HCT116 (cell line): ENCODE results near the gene HIPK2. TPM values are rescaled to one million over a fixed set of nuclear protein-coding genes. Genes with fewer than 3 reads are reported as not detected.

Experiments
- ATAC-seq: fragments of 200-7000 bp; cut with Tn5 transposase; 2 replicates; pipeline ENCODE4 v1.9.1; 2020; ENCODE audit warnings: mild to moderate bottlenecking, moderate library complexity
- BruUV-seq: library from RNA; stranded (reverse); fragments of 400-500 nt; replicated peaks from 2 replicates; lab custom pipeline; 2021; lab: Mats Ljungman, UMichigan
- CTCF ChIA-PET: fragments of 300-600 bp; sonication (Branson Sonifier 250); formaldehyde crosslinking; loops from one replicate; lab custom pipeline; 2021; ENCODE audit warnings: antibody characterized with exemption; lab: Charles Lee
- POLR2A ChIA-PET: fragments of 300-600, 350-600 bp; sonication (Branson Sonifier 250); formaldehyde crosslinking; loops from one replicate; lab custom pipeline; 2021; ENCODE audit warnings: antibody characterized with exemption; lab: Charles Lee
- RAD21 ChIA-PET, 2 experiments: fragments of 300-600 bp; sonication (Branson Sonifier 250); formaldehyde crosslinking; loops; one replicate each; lab custom pipeline; 2023; ENCODE audit warnings: low total read pairs in 2 of 2; ENCODE audit not compliant: uncharacterized antibody in 2 of 2, unreplicated experiment in 2 of 2, low non-redundant PET in 1 of 2; lab: Charles Lee
- DNase-seq: peaks from one replicate; pipeline ENCODE4 v3.0.0-alpha.2; 2010; ENCODE audit warnings: low read depth, low spot score
- H2AFZ ChIP-seq: fragments of 200-600 bp; shearing (Covaris generic), sonication (generic); 2 replicates; pipeline ENCODE4 v1.6.1; 2017; ENCODE audit warnings: low read depth, mixed run types, mixed read lengths, antibody characterized with exemption, low read length; ENCODE audit not compliant: poor library complexity, severe bottlenecking
- H3K27ac ChIP-seq: 2 replicates; pipeline ENCODE4 v1.5.1; 2012; ENCODE audit warnings: low read depth, low read length
- H3K27me3 ChIP-seq: fragments of 200-600 bp; sonication (generic); 2 replicates; pipeline ENCODE4 v1.6.1; 2016; ENCODE audit warnings: mixed run types, low read length, mixed read lengths; ENCODE audit not compliant: insufficient read depth
- H3K36me3 ChIP-seq, 2 experiments: fragments of 200-500 bp in 1 of 2; fragments of 200-600 bp in 1 of 2; sonication (Bioruptor generic) in 1 of 2; sonication (generic) in 1 of 2; 2 replicates each; pipeline versions ENCODE4 v1.5.1 to v1.6.1; 2014 to 2016; ENCODE audit warnings: low read length in 2 of 2, inconsistent platforms in 1 of 2, mixed read lengths in 1 of 2, mixed run types in 1 of 2; ENCODE audit not compliant: insufficient read depth in 2 of 2, control insufficient read depth in 1 of 2
- H3K4me1 ChIP-seq, 2 experiments: fragments of 200-600 bp in 1 of 2; sonication (generic) in 1 of 2; 2 replicates each; pipeline versions ENCODE4 v1.5.1 to v1.6.1; 2012 to 2017; ENCODE audit warnings: low read length in 2 of 2, inconsistent platforms in 1 of 2, mild to moderate bottlenecking in 1 of 2, mixed read lengths in 1 of 2, mixed run types in 1 of 2, moderate library complexity in 1 of 2; ENCODE audit not compliant: insufficient read depth in 2 of 2, control insufficient read depth in 1 of 2
- H3K4me2 ChIP-seq: fragments of 200-600 bp; sonication (generic); 2 replicates; pipeline ENCODE4 v1.6.1; 2017; ENCODE audit warnings: mixed run types, low read length, mixed read lengths
- H3K4me3 ChIP-seq, 2 experiments: fragments of 200-600 bp in 1 of 2; sonication (generic) in 1 of 2; replicated peaks in 1 of 2; 2 replicates each; pipeline ENCODE4 v1.5.1; 2011 to 2016; ENCODE audit warnings: low read length in 2 of 2, control low read depth in 1 of 2, low read depth in 1 of 2, mild to moderate bottlenecking in 1 of 2, mixed read lengths in 1 of 2, mixed run types in 1 of 2
- H3K79me2 ChIP-seq: fragments of 200-600 bp; sonication (generic); 2 replicates; pipeline ENCODE4 v1.6.1; 2017; ENCODE audit warnings: mild to moderate bottlenecking, mixed run types, low read length, moderate library complexity, mixed read lengths; ENCODE audit not compliant: insufficient read depth
- H3K9ac ChIP-seq: fragments of 200-600 bp; sonication (generic); 2 replicates; pipeline ENCODE4 v1.6.1; 2016; ENCODE audit warnings: low read length, mixed read lengths
- H3K9me2 ChIP-seq: fragments of 200-600 bp; sonication (generic), shearing (Covaris generic); 2 replicates; pipeline ENCODE4 v1.6.1; 2017; ENCODE audit warnings: mixed run types, mild to moderate bottlenecking, moderate library complexity; ENCODE audit not compliant: insufficient read depth
- H3K9me3 ChIP-seq, 2 experiments: fragments of 200-500 bp in 1 of 2; fragments of 200-600 bp in 1 of 2; sonication (Bioruptor generic) in 1 of 2; sonication (generic) in 1 of 2; 2 replicates each; pipeline ENCODE4 v1.6.1; 2014 to 2017; ENCODE audit warnings: low read length in 2 of 2, mixed read lengths in 2 of 2, inconsistent platforms in 1 of 2, low read depth in 1 of 2, mild to moderate bottlenecking in 1 of 2, mixed run types in 1 of 2, moderate library complexity in 1 of 2; ENCODE audit not compliant: control insufficient read depth in 1 of 2, insufficient read depth in 1 of 2
- H4K20me1 ChIP-seq: fragments of 200-600 bp; sonication (generic), shearing (Covaris generic); 2 replicates; pipeline ENCODE4 v1.6.1; 2017; ENCODE audit warnings: mixed run types, mild to moderate bottlenecking, moderate library complexity; ENCODE audit not compliant: insufficient read depth
- ATF3 ChIP-seq: IDR thresholded peaks from 2 replicates; pipeline ENCODE4 v1.6.1; 2012
- CBX3 ChIP-seq: IDR thresholded peaks from 2 replicates; pipeline ENCODE4 v1.6.1; 2012; ENCODE audit warnings: low read depth
- CEBPB ChIP-seq: IDR thresholded peaks from 2 replicates; pipeline ENCODE4 v1.6.1; 2012; ENCODE audit warnings: low read depth
- CTCF ChIP-seq, 3 experiments: fragments of 200-600 bp in 1 of 3; sonication (generic) in 1 of 3; IDR thresholded peaks in 2 of 3; conservative IDR thresholded peaks in 1 of 3; 2 replicates each; pipeline ENCODE4 v1.5.1; 2012 to 2017; ENCODE audit warnings: low read depth in 2 of 3, low read length in 2 of 3, antibody characterized with exemption in 1 of 3, borderline replicate concordance in 1 of 3, control low read depth in 1 of 3, mild to moderate bottlenecking in 1 of 3, mixed read lengths in 1 of 3, mixed run types in 1 of 3, moderate library complexity in 1 of 3; ENCODE audit not compliant: insufficient read depth in 1 of 3
- EGR1 ChIP-seq: IDR thresholded peaks from 2 replicates; pipeline ENCODE4 v1.6.1; 2012; ENCODE audit warnings: low read depth
- ELF1 ChIP-seq: IDR thresholded peaks from 2 replicates; pipeline ENCODE4 v1.6.1; 2012; ENCODE audit warnings: low read depth, borderline replicate concordance
- FOSL1 ChIP-seq: IDR thresholded peaks from 2 replicates; pipeline ENCODE4 v1.6.1; 2012; ENCODE audit warnings: low read depth
- JUND ChIP-seq: IDR thresholded peaks from 2 replicates; pipeline ENCODE4 v1.6.1; 2012
- SP1 ChIP-seq: IDR thresholded peaks from 2 replicates; pipeline ENCODE4 v1.6.1; 2012; ENCODE audit warnings: low read depth
- YY1 ChIP-seq: IDR thresholded peaks from 2 replicates; pipeline ENCODE4 v1.6.1; 2011; ENCODE audit warnings: low read length, low read depth, moderate library complexity, mild to moderate bottlenecking; ENCODE audit not compliant: insufficient replicate concordance; ENCODE audit errors: extremely low read depth
- intact Hi-C: fragments of 100-400 bp; cut with micrococcal nuclease; formaldehyde crosslinking; loops from 2 replicates; pipeline ENCODE4 v1.10.0; 2022
- total RNA-seq: library from RNA; stranded (reverse); gene quantifications from one replicate; pipeline ENCODE4 v1.2.1, GENCODE V29; 2021; ENCODE audit not compliant: unreplicated experiment

HIPK2 gene
- total RNA-seq, 1 experiment from 2014 or later, result 49.5 TPM

- TF ChIP-seq ELF1 (no peak), ATF3 (no peak), CBX3 (no peak), SP1 (no peak)
Observed at GRCh38 chr7:139808427-139808826, 30.6 kb upstream of the HIPK2 start (continued).

GRCh38 chr7:139807009-139807408, 29.2 kb upstream of the HIPK2 start:
- BruUV-seq, result no TSS peak
- Histone ChIP-seq H3K4me1 (no peaks in the 10 kb centered on the region), H3K4me2 (no peak overlapping the region), H3K9me2 (no peaks in the 10 kb centered on the region), H3K27me3 (no peaks in the 10 kb centered on the region), H2AFZ (no peak overlapping the region), H3K79me2 (no peaks in the 10 kb centered on the region), H3K4me3 (no peak overlapping the region), H3K9me3 (no peaks in the 10 kb centered on the region), H3K27ac (no peak overlapping the region), H3K9ac (no peak overlapping the region), H3K36me3 (no peaks in the 10 kb centered on the region), H4K20me1 (no peaks in the 10 kb centered on the region)
- RAD21 ChIA-PET, result no interaction called here
- intact Hi-C loops, result no loop called here
- CTCF ChIA-PET, result no interaction called here
- no peak for TF ChIP-seq JUND
- no peak for TF ChIP-seq ELF1
- no peak for TF ChIP-seq FOSL1
- TF ChIP-seq ATF3, result no peak
- TF ChIP-seq CTCF (IDR thresholded peaks at IDR 0.05 in 2 of 3, conservative IDR thresholded peaks at IDR 0.05 in 1 of 3; ENCODE audit: borderline replicate concordance in 1 of 3, insufficient read depth in 1 of 3, low read depth in 2 of 3, low read length in 2 of 3), result no peak
- TF ChIP-seq CEBPB, result no peak
- no peak for TF ChIP-seq EGR1
- no peak for TF ChIP-seq YY1
- DNase-seq, result no peak
- ATAC-seq, result no peak
- POLR2A ChIA-PET, result no interaction called here
